H1 (cell line): ENCODE data around the gene FRMD4A. TPM values are rescaled to one million over a fixed set of nuclear protein-coding genes. Genes with fewer than 3 reads are reported as not detected.

Experiments
- CTCF ChIA-PET: fragments of 300-600 bp; sonication (Branson Sonifier 250); formaldehyde crosslinking; loops from one replicate; lab custom pipeline; 2021; ENCODE audit not compliant: partially characterized antibody; lab: Charles Lee
- POLR2A ChIA-PET: fragments of 300-600 bp; sonication (Branson Sonifier 250); formaldehyde crosslinking; loops from one replicate; lab custom pipeline; 2021; ENCODE audit warnings: inconsistent platforms; ENCODE audit not compliant: partially characterized antibody; lab: Charles Lee
- DNase-seq, 2 experiments: peaks; one replicate each; pipeline versions ENCODE4 v3.0.0 to v3.0.0-alpha.2; 2010 to 2022; ENCODE audit warnings: low spot score in 2 of 2, low read depth in 1 of 2, mixed read lengths in 1 of 2
- FAIRE-seq: peaks from 2 replicates; lab custom pipeline; 2011; peaks lifted over from hg19 to GRCh38; lab: Jason Lieb, UNC
- H2AFZ ChIP-seq: 2 replicates; pipeline ENCODE4 v1.8.1; 2012; ENCODE audit warnings: low read length, inconsistent platforms
- H2AK5ac ChIP-seq: 2 replicates; pipeline ENCODE4 v1.6.1; 2013; ENCODE audit warnings: low read depth, low read length
- H2BK120ac ChIP-seq: replicated peaks from 2 replicates; pipeline ENCODE3; 2013; ENCODE audit warnings: low read depth, low read length, inconsistent platforms
- H2BK12ac ChIP-seq: 2 replicates; pipeline ENCODE4 v1.6.1; 2013; ENCODE audit warnings: low read depth, low read length
- H2BK15ac ChIP-seq: 2 replicates; pipeline ENCODE4 v1.6.1; 2013; ENCODE audit warnings: low read length
- H2BK20ac ChIP-seq: 2 replicates; pipeline ENCODE4 v1.6.1; 2013; ENCODE audit warnings: low read length
- H2BK5ac ChIP-seq: 2 replicates; pipeline ENCODE4 v1.6.1; 2013; ENCODE audit warnings: low read depth, low read length
- H3K14ac ChIP-seq: 2 replicates; pipeline ENCODE4 v1.6.1; 2013; ENCODE audit warnings: inconsistent platforms; ENCODE audit not compliant: insufficient read length
- H3K18ac ChIP-seq: 2 replicates; pipeline ENCODE4 v1.6.1; 2013; ENCODE audit warnings: low read length; ENCODE audit errors: extremely low read depth
- H3K23ac ChIP-seq: 2 replicates; pipeline ENCODE4 v1.6.1; 2013; ENCODE audit warnings: inconsistent platforms; ENCODE audit not compliant: insufficient read length
- H3K23me2 ChIP-seq: 2 replicates; pipeline ENCODE4 v1.6.1; 2013; ENCODE audit warnings: low read depth, low read length
- H3K27ac ChIP-seq: 2 replicates; pipeline ENCODE4 v1.6.1; 2011; ENCODE audit warnings: low read depth, low read length, inconsistent platforms
- H3K27me3 ChIP-seq, 4 experiments: replicated peaks in 1 of 4; 1 replicate in 1 of 4; 2 replicates in 3 of 4; pipeline versions ENCODE4 v1.6.1 to v1.8.1; 2011 to 2013; ENCODE audit warnings: low read length in 3 of 4, mild to moderate bottlenecking in 3 of 4, inconsistent platforms in 2 of 4, mixed read lengths in 2 of 4, moderate library complexity in 1 of 4; ENCODE audit not compliant: control insufficient read depth in 3 of 4, insufficient read depth in 3 of 4; ENCODE audit errors: extremely low read depth in 1 of 4
- H3K36me3 ChIP-seq, 4 experiments: 2 replicates each; pipeline versions ENCODE4 v1.6.1 to v1.8.1; 2011 to 2013; ENCODE audit warnings: mild to moderate bottlenecking in 4 of 4, low read length in 3 of 4, moderate library complexity in 2 of 4, control low read depth in 1 of 4, inconsistent platforms in 1 of 4; ENCODE audit not compliant: insufficient read depth in 4 of 4, control insufficient read depth in 2 of 4
- H3K4ac ChIP-seq: replicated peaks from 2 replicates; pipeline ENCODE3; 2013; ENCODE audit warnings: low read length, low read depth, mixed read lengths, inconsistent platforms; ENCODE audit not compliant: insufficient read length
- H3K4me1 ChIP-seq, 4 experiments: replicated peaks in 1 of 4; 1 replicate in 1 of 4; 2 replicates in 3 of 4; pipeline versions ENCODE4 v1.6.1 to v1.8.1; 2011 to 2013; ENCODE audit warnings: low read length in 3 of 4, inconsistent platforms in 2 of 4, mixed read lengths in 1 of 4; ENCODE audit not compliant: insufficient read depth in 4 of 4, control insufficient read depth in 3 of 4
- H3K4me2 ChIP-seq, 2 experiments: 2 replicates each; pipeline versions ENCODE4 v1.6.1 to v1.8.1; 2011 to 2013; ENCODE audit warnings: low read depth in 2 of 2, low read length in 2 of 2, control low read depth in 1 of 2, inconsistent platforms in 1 of 2, mild to moderate bottlenecking in 1 of 2; ENCODE audit not compliant: insufficient read depth in 1 of 2
- H3K4me3 ChIP-seq, 4 experiments: fragments of 200-600, 300-600 bp in 1 of 4; sonication (generic), shearing (Covaris generic), sonication (Bioruptor Twin) in 1 of 4; 2 replicates each; pipeline versions ENCODE4 v1.5.1 to v1.8.1; 2011 to 2016; ENCODE audit warnings: low read length in 4 of 4, low read depth in 3 of 4, control low read depth in 2 of 4, inconsistent platforms in 2 of 4, mild to moderate bottlenecking in 2 of 4, mixed read lengths in 1 of 4, moderate library complexity in 1 of 4; ENCODE audit not compliant: insufficient read depth in 2 of 4; ENCODE audit errors: extremely low read depth in 1 of 4
- H3K56ac ChIP-seq: replicated peaks from 2 replicates; pipeline ENCODE3; 2013; ENCODE audit warnings: low read depth, mild to moderate bottlenecking, mixed read lengths, low read length, inconsistent platforms; ENCODE audit not compliant: insufficient read length
- H3K79me1 ChIP-seq: 2 replicates; pipeline ENCODE4 v1.6.1; 2013; ENCODE audit warnings: low read depth, low read length, control low read depth
- H3K79me2 ChIP-seq, 2 experiments: 2 replicates each; pipeline versions ENCODE4 v1.6.1 to v1.8.1; 2012 to 2013; ENCODE audit warnings: low read length in 2 of 2, mild to moderate bottlenecking in 2 of 2, inconsistent platforms in 1 of 2; ENCODE audit not compliant: insufficient read depth in 2 of 2, control insufficient read depth in 1 of 2
- H3K9ac ChIP-seq, 4 experiments: replicated peaks in 1 of 4; 1 replicate in 1 of 4; 2 replicates in 3 of 4; pipeline versions ENCODE4 v1.6.1 to v1.8.1; 2011 to 2013; ENCODE audit warnings: low read depth in 3 of 4, low read length in 3 of 4, control low read depth in 2 of 4, mild to moderate bottlenecking in 2 of 4, moderate library complexity in 2 of 4, inconsistent platforms in 1 of 4; ENCODE audit errors: extremely low read depth in 1 of 4
- H3K9me3 ChIP-seq, 2 experiments: 2 replicates each; pipeline versions ENCODE4 v1.6.1 to v1.8.1; 2012 to 2013; ENCODE audit warnings: mild to moderate bottlenecking in 2 of 2, moderate library complexity in 2 of 2, control low read depth in 1 of 2, inconsistent platforms in 1 of 2, low read depth in 1 of 2, low read length in 1 of 2, mixed read lengths in 1 of 2; ENCODE audit not compliant: insufficient read depth in 2 of 2
- H4K20me1 ChIP-seq, 2 experiments: replicated peaks in 1 of 2; 2 replicates each; pipeline versions ENCODE3 to v1.8.1; 2011 to 2013; ENCODE audit warnings: inconsistent platforms in 2 of 2, low read length in 2 of 2, mild to moderate bottlenecking in 1 of 2; ENCODE audit not compliant: insufficient read depth in 2 of 2, control insufficient read depth in 1 of 2
- H4K5ac ChIP-seq: 2 replicates; pipeline ENCODE4 v1.6.1; 2013; ENCODE audit warnings: low read length, low read depth, mixed read lengths, inconsistent platforms; ENCODE audit not compliant: insufficient read length
- H4K8ac ChIP-seq: 2 replicates; pipeline ENCODE4 v1.8.0; 2013; ENCODE audit warnings: mild to moderate bottlenecking, moderate library complexity, low read length, inconsistent platforms; ENCODE audit not compliant: insufficient read depth; ENCODE audit errors: extremely low read depth
- H4K91ac ChIP-seq: replicated peaks from 2 replicates; pipeline ENCODE3; 2013; ENCODE audit warnings: low read length, mixed read lengths, inconsistent platforms; ENCODE audit not compliant: insufficient read length
- WGBS, 2 experiments: shearing (Covaris generic) in 1 of 2; methylation state at CpG; one replicate each; pipeline versions ENCODE4 v1.1.6 to v1.1.7; 2013 to 2015; ENCODE audit warnings: low lambda C conversion rate in 2 of 2, mixed read lengths in 2 of 2, inconsistent platforms in 1 of 2, low coverage in 1 of 2, missing lambda C conversion rate in 1 of 2; ENCODE audit not compliant: insufficient replicate concordance in 2 of 2, insufficient coverage in 1 of 2, insufficient read length in 1 of 2; ENCODE audit errors: extremely low coverage in 1 of 2, missing lambda C conversion rate in 1 of 2; 5-methylcytosine and 5-hydroxymethylcytosine counted together
- polyA plus RNA-seq, 7 experiments: library from polyadenylated mRNA; depleted of rRNA in 3 of 7; stranded (reverse) in 5 of 7; unstranded in 2 of 7; fragments of >200 nt in 5 of 7; fragments of 200-250 nt in 2 of 7; gene quantifications; 1 replicate in 5 of 7; 2 replicates in 1 of 7; 4 replicates in 1 of 7; pipeline versions ENCODE4 v1.2.1 to v1.2.3, GENCODE V29; 2011 to 2013; ENCODE audit warnings: missing spikeins in 2 of 7, mixed read lengths in 2 of 7
- total RNA-seq: library from RNA; stranded (reverse); fragmentation: NEBNext Ultra II Directional; extraction: Animal tissue kit (Norgen Biotek cat#: 25700); gene quantifications from 2 replicates; pipeline ENCODE4 v1.2.1, GENCODE V29; 2021

Gene FRMD4A
- total and polyA plus RNA-seq, 2 of the 8 experiments (the other 6 are each of a cell fraction or from before 2014, with no cell fraction given) = 38.6 to 39.6 TPM

GRCh38 chr10:13816195-13816925, 514.4 kb downstream of the FRMD4A start:
- Histone ChIP-seq H3K9me3 (peaks cover 12 to 14% of the 10 kb centered on the region in 2 experiments; a peak in 3 of 4 replicates), H3K23ac (no peak overlapping the region), H3K14ac (no peak overlapping the region), H3K36me3 (no peaks in the 10 kb centered on the region; a peak in 1 of 8 replicates), H4K5ac (no peak overlapping the region), H3K9ac (no peak overlapping the region), H2BK20ac (no peak overlapping the region), H2AK5ac (no peak overlapping the region), H3K56ac (no peak overlapping the region), H3K79me2 (peaks cover 0 to 11% of the 10 kb centered on the region in 2 experiments; a peak in 2 of 4 replicates), H2BK5ac (no peak overlapping the region), H2BK15ac (no peak overlapping the region), H2BK120ac (no peak overlapping the region), H4K8ac (no peak overlapping the region), H2BK12ac (no peak overlapping the region; the same call in 1 of the 2 replicates), H3K79me1 (0 out of 2 replicates have a peak, but pooled peaks cover 3% of the 10 kb centered on the region), H3K18ac (no peak overlapping the region), H4K91ac (no peak overlapping the region), H3K4ac (no peak overlapping the region), H3K4me2 (no peak overlapping the region), H3K23me2 (no peaks in the 10 kb centered on the region), H3K4me3 (no peak overlapping the region), H3K27ac (no peak overlapping the region), H3K4me1 (peaks cover 0 to 12% (median 9%) of the 10 kb centered on the region in 4 experiments; a peak in 6 of 7 replicates), H4K20me1 (no peaks in the 10 kb centered on the region), H2AFZ (no peak overlapping the region), H3K27me3 (no peaks in the 10 kb centered on the region)
- FAIRE-seq (no peak), DNase-seq (no peak)
- 91% methylated on average over 7 of the region's 7 CpGs; no CpG with 5 or more reads in 1 of the 2 experiments for whole genome bisulfite sequencing, 2 experiments
- ChIA-PET POLR2A (no interaction called here), CTCF (interaction anchor here (0.6 to 1.2 kb wide), 3 partner anchors 9 to 369 kb away, joined by 3 read pairs; no protein-coding TSS in a partner anchor)
